ENCODE measurements around the gene ARSJ.

GRCh38 chr4:113952452-113953029 lies 26.9 kb downstream of the ARSJ start:
- TF ChIP-seq CTCF (conservative IDR thresholded peaks at IDR 0.05; ENCODE audit: low read depth, low read length) (peak; percentile 93), EZH2 (IDR thresholded peaks at IDR 0.05; ENCODE audit: borderline replicate concordance, low read depth, low read length, poor library complexity, severe bottlenecking) (no peak)
